ELR (cell line): ENCODE data around the gene DLL1.
"Not testable (repeated sequence)": the region's sequence is repeated elsewhere in the genome, so short reads cannot be mapped to it uniquely, and the experiment has no call there.

ENCODE experiments used
- DNase-seq: peaks from one replicate; pipeline ENCODE4 v3.0.0-alpha.2; 2015; ENCODE audit warnings: low read depth

Gene DLL1

DNA sequence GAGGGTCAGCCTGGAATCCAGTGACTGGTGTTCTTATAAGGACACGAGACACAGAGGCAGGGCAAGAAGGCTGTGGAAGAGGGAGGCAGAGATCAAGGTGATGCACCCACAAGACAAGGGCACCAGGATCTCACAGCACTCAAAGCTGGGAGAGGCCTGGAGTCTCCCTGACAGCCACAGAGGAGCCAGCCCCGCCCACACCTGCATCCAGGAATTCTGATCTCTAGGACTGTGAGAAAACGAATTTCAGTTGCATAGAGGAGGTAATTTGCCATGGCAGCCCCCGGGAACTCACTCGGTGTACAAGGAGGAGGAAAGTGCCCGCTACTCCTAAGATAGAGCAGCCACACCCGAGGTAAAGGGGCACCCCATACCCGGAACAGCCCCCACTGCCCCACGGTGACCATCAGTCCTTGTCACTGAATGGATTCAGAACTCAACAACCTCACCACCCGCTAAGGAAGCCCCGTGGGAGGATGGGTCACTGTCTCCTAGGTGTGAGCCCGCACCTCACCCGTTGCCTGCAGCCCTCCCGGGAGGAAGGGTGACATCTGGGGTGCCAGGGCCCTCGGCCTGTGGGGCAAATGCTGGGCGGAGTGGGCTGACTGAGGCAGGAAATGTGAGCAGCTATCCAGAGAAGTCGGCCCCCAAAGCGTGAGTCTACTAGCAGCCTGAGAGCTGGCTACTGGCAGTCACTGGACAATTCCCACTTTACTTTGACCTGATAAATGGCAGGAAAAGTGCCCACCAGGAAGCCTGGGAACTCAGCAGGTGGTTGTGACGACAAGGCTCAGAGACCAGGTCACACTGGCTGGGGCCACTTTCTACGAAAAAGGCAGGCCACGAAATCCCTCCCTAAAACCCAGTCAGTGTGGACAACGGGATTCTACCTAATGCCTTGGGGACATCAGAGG lies 22.4 kb downstream of the DLL1 start:
- DNase-seq: no peak

DNA sequence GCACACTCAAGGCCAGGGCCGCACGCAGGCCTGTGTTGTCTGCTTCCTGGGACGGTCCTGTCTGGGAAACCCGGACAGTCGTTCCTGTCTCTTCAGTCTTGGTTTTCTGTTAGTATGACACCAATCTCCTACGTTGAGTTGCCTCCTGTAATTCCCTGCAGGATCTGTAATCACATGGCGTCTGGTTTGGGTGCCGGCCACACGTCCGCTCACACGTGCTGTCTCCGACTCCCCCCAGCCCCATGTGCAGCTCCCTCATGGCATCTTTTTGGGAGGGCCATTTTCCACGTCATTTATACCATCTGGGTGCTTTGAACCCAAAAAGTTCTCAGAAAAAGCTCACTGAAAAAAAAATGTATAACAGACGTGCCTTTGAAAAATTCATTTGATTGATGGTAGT lies 23.2 kb downstream of the DLL1 start:
- no peak for DNase-seq

DNA sequence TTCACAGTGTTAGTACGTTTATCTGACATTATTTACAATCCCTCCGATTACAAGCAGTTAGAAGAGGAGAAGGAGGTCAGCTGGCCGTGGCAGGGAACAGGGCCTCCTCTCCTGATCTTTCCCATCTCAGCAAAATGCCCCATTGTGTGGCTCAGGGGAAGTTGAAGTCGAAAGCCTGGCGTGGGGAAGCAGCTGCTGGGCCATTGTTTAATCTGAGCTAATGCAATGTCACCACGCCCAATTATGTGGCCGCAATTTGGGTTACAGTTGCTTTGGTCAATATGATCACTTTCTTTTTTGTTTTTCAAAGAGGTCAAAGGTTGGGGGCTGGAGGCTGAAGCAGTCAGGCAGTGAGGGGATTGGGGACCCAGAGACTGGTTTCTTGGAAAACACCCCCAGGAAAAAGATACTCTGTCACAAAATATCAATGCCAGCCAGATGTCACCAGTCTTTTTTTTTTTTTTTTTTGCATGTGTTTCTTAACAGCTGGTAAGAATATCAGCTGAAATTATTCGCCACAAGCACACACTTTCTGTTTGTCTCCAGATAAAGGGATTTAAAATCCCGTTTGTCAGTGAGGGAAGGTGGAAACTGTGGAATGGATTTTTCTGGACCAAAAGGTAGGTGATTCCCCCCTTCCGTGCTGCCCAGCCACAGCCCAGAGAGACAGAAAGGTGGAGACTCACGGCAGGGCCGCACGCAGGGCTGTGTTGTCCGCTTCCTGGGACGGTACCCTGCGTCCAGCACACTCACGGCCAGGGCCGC lies 24.6 kb downstream of the DLL1 start:
- no peak for DNase-seq

DNA sequence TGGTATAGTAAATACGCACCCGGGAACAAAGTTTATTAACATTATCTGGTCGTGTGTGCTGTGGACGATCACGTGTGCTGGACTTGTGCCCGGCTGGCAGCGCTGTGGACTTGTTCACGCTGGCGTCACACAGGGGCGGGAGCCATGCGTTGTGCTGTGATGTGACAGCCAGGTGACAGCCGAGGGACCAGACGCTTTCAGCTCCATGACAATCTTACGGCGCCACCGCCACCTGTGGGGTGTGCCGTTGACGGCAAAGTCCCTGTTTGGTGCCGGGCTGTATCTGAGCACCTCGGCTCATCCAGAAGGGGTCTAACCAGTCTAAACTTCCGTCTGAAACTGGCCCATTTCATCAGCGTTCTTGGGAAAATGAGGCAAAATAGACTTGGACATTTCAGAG lies 25.2 kb downstream of the DLL1 start:
- DNase-seq: no peak

DNA sequence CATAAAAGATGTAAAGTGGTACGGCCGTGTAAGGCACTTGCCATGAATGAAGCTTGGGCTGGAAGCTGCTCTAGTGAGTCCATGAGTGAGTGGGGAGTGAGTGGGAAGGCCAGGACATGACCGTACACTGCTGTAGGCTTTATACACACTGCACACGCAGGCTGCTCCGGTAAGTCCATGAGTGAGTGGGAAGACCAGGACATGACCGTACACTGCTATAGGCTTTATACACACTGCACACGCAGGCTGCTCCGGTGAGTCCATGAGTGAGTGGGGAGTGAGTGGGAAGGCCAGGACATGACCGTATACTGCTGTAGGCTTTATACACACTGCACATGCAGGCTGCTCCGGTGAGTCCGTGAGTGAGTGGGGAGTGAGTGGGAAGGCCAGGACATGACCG lies 26.2 kb downstream of the DLL1 start:
- not testable (repeated sequence) for DNase-seq

DNA sequence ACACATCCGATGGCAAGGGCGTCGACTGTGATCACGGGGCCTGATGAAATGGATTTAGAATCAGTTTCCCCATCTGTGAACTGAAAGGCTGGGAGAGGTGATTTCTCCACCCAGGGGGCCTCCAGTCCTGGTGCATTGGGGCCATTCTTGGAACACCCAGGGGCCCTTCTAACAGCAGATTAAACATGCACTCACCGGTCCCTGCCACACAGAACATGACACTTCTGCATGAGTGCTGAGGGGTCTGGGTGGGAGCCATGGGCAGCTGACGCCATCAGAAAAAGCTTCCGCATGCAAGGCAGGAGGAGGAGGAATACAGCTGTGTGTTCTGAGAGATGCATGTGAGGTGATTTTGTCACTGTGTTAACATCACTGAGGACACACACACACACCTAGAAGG lies 26.8 kb downstream of the DLL1 start:
- no peak for DNase-seq

DNA sequence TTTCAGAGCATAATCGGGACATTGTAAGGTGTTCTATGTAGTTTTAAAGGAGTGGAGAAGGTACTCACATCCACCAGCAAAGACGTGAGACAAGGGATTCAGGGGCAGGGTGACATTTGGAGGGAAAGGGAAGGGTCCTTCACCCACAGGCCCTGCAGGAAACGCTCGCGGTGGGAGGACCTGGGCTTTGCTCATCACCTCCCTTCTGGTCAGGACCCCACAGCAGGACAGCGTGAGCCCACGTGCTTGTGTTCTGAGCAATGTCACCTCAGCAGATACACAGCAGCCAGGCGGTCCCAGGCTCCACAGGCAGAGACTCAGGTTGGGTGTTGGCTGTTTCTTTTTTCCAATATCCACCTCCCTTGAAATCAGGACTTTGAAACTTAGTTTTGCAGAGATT lies 27.5 kb downstream of the DLL1 start:
- DNase-seq: no peak

DNA sequence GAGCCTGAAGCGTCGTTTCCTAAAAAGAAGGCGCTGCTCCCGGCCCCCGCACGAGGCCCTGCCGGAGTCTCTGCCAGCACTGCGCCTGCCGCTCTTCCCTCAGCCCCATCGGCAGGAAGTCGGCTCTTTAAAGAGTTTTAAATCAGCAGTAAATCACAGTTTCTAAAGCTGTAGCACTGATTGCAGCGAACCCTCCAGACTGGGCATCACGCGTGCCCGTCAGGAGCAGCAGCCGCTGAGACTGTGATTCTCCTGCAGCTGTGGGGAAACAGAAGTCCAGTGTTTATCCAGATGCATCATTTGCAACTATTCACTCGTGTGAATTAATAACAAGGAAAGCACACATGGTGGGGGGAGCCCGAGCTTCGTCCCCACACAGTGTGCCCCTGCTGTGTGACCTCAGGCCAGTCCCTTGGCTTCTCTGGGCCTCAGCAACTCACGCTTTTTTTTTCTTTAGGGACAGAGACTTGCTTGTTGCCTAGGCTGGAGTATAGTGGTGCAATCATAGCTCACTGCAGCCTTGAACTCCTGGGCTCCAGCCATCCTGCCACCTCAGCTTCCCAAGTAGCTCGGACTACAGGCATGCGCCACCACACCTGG lies 28.3 kb downstream of the DLL1 start:
- no peak for DNase-seq

DNA sequence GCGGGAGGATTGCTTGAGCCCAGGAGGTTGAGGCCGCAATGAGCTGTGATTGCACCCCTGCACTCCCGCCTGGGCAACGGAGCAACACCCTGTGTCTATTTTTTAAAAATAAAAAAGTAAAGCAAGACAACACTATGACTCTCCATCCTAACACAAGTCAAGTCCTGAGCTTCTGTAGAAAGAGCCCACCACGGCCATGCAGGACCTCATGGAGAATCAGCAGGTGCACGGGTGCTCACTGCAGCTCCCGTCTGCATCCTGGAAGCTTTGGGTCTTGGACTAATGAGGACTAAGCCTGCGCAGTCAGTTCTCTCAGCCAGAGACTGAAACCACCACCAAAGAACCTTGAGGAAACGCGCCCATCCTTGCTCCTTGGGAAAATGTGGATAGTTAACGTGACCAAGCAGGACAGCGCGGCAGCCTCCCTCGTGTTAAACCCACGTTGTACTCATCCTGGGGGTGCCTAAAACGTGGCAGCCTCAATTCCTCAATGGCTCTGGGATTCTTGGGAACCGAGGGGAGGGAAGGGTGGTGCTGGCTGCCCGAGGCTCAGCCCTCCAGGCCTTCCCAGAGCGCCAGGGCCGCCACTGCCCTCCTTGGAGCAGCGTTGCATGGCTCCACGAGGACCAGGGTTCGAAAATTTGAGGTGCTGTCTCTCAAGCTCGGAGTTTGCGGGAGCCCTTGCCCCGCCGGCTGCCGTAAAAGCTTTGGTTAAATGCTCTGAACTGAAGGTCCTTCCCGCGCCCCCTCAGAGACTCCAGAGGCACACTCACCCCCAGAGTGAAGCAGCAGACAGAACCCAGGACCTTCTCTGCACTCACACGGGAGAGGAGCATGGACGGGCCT lies 29.0 kb downstream of the DLL1 start:
- DNase-seq: no peak

DNA sequence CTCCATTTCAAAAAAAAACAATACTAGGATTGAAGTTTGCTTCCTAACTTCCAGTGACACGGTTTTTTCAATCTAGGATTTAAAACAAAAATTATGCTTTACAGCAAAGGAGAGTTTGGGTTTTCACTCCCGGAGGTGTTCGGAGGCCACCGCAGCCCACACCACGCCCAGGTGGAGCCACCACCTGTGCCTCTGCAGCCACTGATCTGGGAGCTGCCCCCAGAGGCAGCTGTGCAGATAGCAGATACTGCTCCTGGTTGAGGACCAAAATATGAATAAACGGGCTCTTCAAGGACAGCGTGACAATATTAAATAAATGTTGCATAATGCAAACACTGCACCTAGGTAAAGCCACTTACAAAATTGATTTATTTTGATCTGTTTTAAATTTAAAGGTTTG lies 30.2 kb downstream of the DLL1 start:
- DNase-seq: no peak

DNA sequence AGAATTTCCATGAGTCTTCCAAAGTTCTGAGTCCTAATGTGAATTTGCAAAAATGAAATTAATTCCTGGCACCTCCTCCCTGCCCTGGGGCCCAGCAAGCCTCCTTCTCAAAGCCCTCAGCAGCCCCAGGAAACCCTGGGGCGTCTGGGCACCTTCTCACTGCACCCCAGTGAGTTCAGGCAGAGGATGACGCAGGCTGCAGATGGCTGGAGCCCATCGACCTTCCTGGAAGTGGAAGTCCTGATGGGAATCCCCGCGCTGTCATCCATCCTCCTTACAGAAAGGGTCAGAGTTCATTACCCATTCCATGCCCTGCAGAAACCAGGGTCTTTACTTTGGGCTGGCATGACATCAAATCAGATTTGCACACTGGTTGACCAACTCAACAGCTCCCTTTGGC lies 31.6 kb downstream of the DLL1 start:
- DNase-seq: no peak

DNA sequence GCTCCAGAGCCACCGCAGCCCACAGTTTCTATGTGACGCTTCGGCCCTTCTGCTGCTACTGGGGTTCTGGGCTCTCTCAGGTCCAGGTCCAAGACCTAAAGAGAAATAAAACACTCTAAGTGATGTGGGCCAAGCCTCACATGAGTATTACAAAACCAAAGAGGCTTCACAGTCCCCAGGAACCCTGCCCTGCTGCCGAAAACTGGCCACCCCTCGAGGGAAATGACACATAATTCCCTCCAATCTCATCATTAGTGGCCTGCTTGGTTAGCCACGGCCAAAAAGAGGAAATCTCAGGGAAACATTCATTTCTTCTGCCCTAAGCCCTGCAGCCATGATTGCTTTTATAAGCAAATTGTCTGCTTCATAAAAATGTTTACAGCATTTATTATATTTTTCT lies 32.5 kb downstream of the DLL1 start:
- no peak for DNase-seq

DNA sequence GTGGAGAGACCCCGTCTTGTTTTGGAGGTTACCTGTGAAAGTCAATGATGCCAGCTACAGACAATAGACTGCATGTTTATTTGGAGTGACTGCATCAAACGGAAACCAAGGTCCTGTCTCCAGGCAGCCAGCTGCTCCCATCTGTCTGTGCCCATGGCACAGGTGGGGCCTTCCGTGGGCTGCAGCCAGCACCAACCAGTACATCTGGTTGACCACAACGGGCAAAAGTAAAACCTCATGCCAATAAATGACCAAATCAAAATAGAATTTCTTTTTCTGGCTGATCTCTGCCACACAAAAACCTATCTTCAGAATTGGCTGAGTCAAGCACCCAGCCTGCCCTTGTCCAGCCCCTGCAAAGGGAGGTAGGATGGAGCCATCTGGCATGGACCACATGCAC lies 33.5 kb downstream of the DLL1 start:
- no peak for DNase-seq

DNA sequence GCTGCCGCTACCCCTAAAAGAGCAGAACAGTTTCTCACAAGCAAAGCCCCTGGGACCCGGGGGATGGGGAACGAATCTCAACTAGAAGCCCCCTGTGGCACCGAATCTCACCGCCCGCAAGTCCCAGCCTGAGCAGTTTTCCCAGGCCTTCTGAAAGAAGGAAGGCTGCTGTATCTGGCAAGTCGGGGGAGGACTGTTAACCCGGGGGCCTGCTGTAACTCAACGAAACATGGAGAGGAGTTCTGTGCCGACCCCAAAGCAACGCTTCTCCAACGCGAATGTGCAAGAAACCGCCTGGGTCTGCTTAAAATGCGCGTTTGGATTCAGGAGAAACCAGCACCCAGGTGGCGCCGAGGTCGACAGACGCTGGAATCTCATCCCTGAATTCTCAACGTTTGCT lies 34.2 kb downstream of the DLL1 start:
- no peak for DNase-seq

DNA sequence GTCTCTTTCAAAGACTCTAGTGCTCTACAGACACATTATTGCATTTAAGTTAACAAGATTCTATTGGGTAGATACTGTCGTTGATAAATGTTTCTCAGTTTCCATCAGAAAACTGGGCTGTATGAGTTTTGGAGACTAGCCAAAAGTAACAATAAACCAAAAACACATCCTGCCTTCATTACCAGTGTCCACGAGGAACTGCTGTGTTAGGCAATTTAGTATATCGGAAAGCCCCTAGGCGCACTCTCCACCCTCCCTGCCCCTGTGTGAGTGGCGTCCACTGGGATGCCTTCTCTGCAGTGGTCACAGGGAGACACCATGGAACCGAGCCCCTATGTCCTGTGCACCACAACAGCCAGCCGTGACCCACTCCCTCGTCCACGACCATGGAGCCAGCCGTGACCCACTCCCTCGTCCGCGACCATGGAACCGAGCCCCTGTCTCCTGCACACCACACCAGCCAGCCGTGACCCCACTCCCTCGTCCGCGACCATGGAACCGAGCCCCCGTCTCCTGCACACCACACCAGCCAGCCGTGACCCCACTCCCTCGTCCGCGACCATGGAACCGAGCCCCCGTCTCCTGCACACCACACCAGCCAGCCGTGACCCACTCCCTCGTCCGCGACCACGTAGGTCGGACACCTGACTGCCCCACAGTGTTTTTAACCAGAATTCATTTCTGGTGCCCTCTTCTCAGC lies 35.3 kb downstream of the DLL1 start:
- no peak for DNase-seq

DNA sequence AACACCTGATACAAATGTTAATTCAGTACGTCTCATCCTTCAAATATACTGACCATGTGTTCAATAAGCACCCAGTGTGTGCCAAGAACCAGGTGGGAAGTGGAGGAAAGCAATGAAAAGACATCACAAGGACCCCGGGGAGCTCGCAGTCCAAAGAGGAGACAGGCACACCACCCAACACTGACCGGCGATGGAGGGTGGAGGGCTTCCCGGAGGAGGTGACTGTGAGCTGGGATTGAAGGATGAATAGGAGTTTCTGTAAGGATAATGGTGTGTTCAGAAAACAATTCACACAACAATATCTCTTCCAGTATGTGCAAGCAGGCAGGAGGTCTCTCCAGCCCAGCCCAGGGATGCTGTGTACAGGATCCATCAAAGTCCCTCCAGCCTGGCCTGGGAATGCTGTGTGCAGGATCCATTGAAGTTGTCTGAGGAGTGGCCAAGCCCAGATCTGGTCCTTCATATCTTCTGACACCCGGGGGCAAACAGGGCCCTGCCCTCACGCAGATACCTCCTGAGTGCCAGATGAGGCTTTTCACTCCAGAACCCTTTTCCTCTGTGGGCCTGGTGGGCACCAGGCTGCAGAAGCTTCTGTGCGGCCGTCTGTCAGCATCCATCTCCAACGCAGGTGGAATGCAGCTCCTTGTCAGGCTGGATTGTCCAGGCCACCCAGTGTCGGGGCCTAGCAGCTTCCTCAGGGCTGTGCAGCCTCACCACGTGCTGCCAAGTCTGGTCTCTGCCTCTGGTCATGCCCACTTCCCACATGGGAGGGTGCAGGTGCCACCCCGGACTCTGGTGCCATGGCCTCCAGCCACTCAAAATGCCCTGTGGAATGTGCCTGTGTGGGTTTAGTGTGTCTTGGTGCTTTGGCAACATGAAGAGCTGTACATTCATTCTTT lies 36.3 kb downstream of the DLL1 start:
- DNase-seq: no peak

DNA sequence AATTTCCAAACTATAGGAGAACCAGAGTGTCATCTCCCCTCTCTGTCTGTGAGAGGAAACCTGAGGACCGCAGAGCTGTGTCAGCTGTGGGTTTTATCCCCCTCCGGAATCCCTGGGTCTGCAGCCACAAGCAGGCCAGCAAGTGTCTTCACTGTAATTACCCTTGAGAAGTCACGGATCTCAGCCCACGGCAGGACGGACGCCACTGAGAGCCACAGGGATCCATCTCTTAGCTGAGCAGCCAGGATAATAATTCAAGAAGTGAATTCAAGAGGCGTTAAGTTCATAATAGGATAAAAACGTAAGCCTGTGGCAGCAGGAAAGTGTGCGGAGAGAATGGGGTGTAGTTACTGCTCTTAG lies 37.0 kb downstream of the DLL1 start:
- no peak for DNase-seq

DNA sequence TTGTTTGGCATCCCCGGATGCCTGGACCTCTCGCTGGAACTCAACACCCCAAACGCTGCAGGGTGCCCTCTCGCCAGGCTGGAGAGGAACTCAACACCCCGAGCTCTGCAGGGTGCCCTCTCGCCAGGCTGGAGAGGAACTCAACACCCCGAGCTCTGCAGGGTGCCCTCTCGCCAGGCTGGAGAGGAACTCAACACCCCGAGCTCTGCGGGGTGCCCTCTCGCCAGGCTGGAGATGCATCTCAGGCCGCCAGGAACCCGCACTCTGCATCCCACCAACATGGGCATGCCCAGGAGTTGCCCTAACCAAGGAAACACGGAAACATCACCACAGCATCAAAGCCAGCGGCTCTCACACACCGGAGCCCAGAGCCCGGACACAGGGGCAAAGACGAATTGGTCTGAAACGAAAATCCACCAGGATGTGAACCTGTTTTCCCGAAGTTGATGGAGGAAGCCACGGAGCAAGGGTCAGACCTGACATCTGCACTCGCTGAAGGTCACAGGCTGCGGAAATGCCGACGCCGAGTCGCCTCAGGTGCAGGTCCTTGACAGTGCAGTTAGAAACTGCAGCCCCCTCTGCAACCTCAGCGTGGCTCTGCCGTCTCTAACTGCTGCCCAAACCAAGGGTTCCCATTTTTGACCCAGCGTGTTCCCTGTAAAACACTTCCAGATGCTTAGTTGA lies 37.5 kb downstream of the DLL1 start:
- no peak for DNase-seq

DNA sequence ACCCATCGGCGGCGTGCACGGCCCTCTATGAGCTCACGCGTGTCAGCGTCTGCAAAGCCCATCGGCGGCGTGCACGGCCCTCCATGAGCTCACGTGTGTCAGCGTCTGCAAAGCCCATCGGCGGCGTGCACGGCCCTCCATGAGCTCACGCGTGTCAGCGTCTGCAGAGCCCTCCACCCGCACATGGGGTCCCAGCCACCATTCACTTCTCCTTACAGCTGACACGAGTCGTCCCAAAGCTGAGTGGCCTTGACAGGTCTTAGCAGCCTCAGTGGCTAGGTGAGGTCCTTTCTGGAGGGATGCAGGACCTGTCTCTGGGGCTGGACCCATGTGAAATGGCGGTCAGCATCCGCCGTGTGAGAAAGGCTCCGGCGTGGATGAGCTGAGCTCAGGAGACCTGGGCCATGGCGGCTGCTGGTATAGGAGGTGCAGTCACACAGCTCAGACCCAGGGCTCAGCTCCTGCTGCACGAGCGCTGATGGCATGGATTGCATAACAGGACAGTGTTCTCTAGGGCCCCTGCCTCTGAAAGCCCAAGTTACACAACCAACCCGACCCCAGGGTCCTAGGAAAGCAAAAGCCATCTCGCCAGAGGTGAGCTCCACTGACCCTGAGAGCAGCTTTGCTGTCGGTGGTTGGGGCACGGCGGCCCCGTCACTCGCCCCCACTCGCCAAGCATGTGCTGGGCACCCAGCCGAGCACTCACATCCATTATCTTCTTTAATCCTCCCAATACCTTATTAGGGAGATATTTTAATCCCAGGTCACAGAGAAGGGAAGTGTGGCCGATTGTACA lies 38.9 kb downstream of the DLL1 start:
- no peak for DNase-seq
